Stimulated activated naive B cell treated with anti-CD40 and anti-IgM and Interleukin-4, amounts not matched to agents 10 μg/mL and 1 μg/mL and 100 μg/mL, for 72 hours (primary cell): ENCODE results near the gene NCK2.
"Not testable (repeated sequence)": the region's sequence is repeated elsewhere in the genome, so short reads cannot be mapped to it uniquely, and the experiment has no call there.

Source experiments
- ATAC-seq, 2 donors: fragments of 150-1000 bp; cut with Tn5 transposase; replicated peaks; 2 replicates each; pipeline ENCODE4 v1.10.0; 2021; ENCODE audit warnings: moderate library complexity in 1 of 2
- DNase-seq: peaks from one replicate; pipeline ENCODE4 v3.0.0; 2021
- H3K27ac Mint-ChIP-seq: one replicate; pipeline ENCODE4 v1.8.0; 2022; ENCODE audit warnings: mild to moderate bottlenecking, mixed read lengths
- H3K27me3 Mint-ChIP-seq, 2 donors: one replicate each; pipeline ENCODE4 v1.8.0; 2022; ENCODE audit warnings: mixed read lengths in 2 of 2
- H3K36me3 Mint-ChIP-seq, 2 donors: one replicate each; pipeline ENCODE4 v1.8.0; 2022; ENCODE audit warnings: mixed read lengths in 2 of 2, mild to moderate bottlenecking in 1 of 2
- H3K4me1 Mint-ChIP-seq, 2 donors: one replicate each; pipeline ENCODE4 v1.8.0; 2022; ENCODE audit warnings: mixed read lengths in 2 of 2, mild to moderate bottlenecking in 1 of 2
- H3K4me3 Mint-ChIP-seq, 2 donors: one replicate each; pipeline ENCODE4 v1.8.0; 2022; ENCODE audit warnings: mild to moderate bottlenecking in 2 of 2, mixed read lengths in 2 of 2, moderate library complexity in 1 of 2
- H3K9me3 Mint-ChIP-seq, 2 donors: one replicate each; pipeline ENCODE4 v1.8.0; 2022; ENCODE audit warnings: mixed read lengths in 2 of 2, mild to moderate bottlenecking in 1 of 2

Gene NCK2

GRCh38 chr2:105769504-105769903, 24.8 kb downstream of the NCK2 start:
- Mint-ChIP-seq H3K36me3 (peaks cover 63 to 79% of the 10 kb centered on the region in 2 donors), H3K4me3 (peak overlapping the region; percentile 25 to 47), H3K9me3 (peaks cover 0 to 2% of the 10 kb centered on the region in 2 donors), H3K27me3 (no peaks in the 10 kb centered on the region), H3K27ac (peak overlapping the region; percentile 75), H3K4me1 (peaks cover 70 to 99% of the 10 kb centered on the region in 2 donors)
- DNase-seq (no peak), ATAC-seq (peak; percentile 77 to 79)

GRCh38 chr2:105770149-105770548, 25.4 kb downstream of the NCK2 start:
- Mint-ChIP-seq H3K9me3 (peaks cover 0 to 2% of the 10 kb centered on the region in 2 donors), H3K36me3 (peaks cover 61 to 74% of the 10 kb centered on the region in 2 donors), H3K4me1 (peaks cover 69 to 99% of the 10 kb centered on the region in 2 donors), H3K27me3 (no peaks in the 10 kb centered on the region), H3K4me3 (peak overlapping the region in 1 of 2 donors; percentile 28), H3K27ac (peak overlapping the region; percentile 86)
- DNase-seq (no peak), ATAC-seq (no peak)

- not testable (repeated sequence) for DNase-seq, H3K27me3 Mint-ChIP-seq, H3K4me3 Mint-ChIP-seq, H3K9me3 Mint-ChIP-seq, ATAC-seq
- Mint-ChIP-seq H3K4me1 (peaks cover 67 to 99% of the 10 kb centered on the region in 2 donors), H3K27ac (peak overlapping the region; percentile 97), H3K36me3 (peaks cover 53 to 67% of the 10 kb centered on the region in 2 donors)
These were observed 26.6 kb downstream of the NCK2 start for GRCh38 chr2:105771291-105771690.

GRCh38 chr2:105771836-105772235, 27.1 kb downstream of the NCK2 start:
- Mint-ChIP-seq H3K4me3 (no peak overlapping the region), H3K4me1 (peaks cover 69 to 99% of the 10 kb centered on the region in 2 donors), H3K27ac (peak overlapping the region; percentile 97), H3K36me3 (peaks cover 47 to 61% of the 10 kb centered on the region in 2 donors), H3K27me3 (no peaks in the 10 kb centered on the region), H3K9me3 (peaks cover 0 to 2% of the 10 kb centered on the region in 2 donors)
- DNase-seq = no peak
- ATAC-seq = no peak

GRCh38 chr2:105772362-105772761, 27.6 kb downstream of the NCK2 start:
- H3K4me1 Mint-ChIP-seq = peaks cover 69 to 99% of the 10 kb centered on the region in 2 donors
- no peaks in the 10 kb centered on the region for H3K27me3 Mint-ChIP-seq
- peak overlapping the region; percentile 12 to 54 for H3K4me3 Mint-ChIP-seq
- no peak for ATAC-seq
- no peak for DNase-seq
- peaks cover 42 to 58% of the 10 kb centered on the region in 2 donors for H3K36me3 Mint-ChIP-seq
- peaks cover 0 to 2% of the 10 kb centered on the region in 2 donors for H3K9me3 Mint-ChIP-seq
- peak overlapping the region; percentile 97 for H3K27ac Mint-ChIP-seq

GRCh38 chr2:105773568-105773967, 28.9 kb downstream of the NCK2 start:
- H3K36me3 Mint-ChIP-seq = peaks cover 31 to 51% of the 10 kb centered on the region in 2 donors
- no peaks in the 10 kb centered on the region for H3K27me3 Mint-ChIP-seq
- peaks cover 70 to 99% of the 10 kb centered on the region in 2 donors for H3K4me1 Mint-ChIP-seq
- H3K4me3 Mint-ChIP-seq = peak overlapping the region; percentile 48 to 57
- DNase-seq (no peak), ATAC-seq (no peak)
- peak overlapping the region; percentile 97 for H3K27ac Mint-ChIP-seq
- H3K9me3 Mint-ChIP-seq = peaks cover 0 to 2% of the 10 kb centered on the region in 2 donors

GRCh38 chr2:105774781-105775337, 30.1 kb downstream of the NCK2 start:
- H3K27ac Mint-ChIP-seq = peak overlapping the region; percentile 97
- H3K36me3 Mint-ChIP-seq = peaks cover 31 to 51% of the 10 kb centered on the region in 2 donors
- DNase-seq = no peak

GRCh38 chr2:105775809-105776559, 31.3 kb downstream of the NCK2 start:
- peak overlapping the region; percentile 73 to 82 for H3K4me3 Mint-ChIP-seq
- DNase-seq = peak; percentile 85
- H3K27me3 Mint-ChIP-seq = no peaks in the 10 kb centered on the region
- peaks cover 0 to 2% of the 10 kb centered on the region in 2 donors for H3K9me3 Mint-ChIP-seq
- peak overlapping the region; percentile 95 for H3K27ac Mint-ChIP-seq
- ATAC-seq = peak; percentile 88 to 89
- H3K4me1 Mint-ChIP-seq = peaks cover 67 to 97% of the 10 kb centered on the region in 2 donors
- H3K36me3 Mint-ChIP-seq = peaks cover 36 to 56% of the 10 kb centered on the region in 2 donors

More at GRCh38 chr2:105774781-105775337, 30.1 kb downstream of the NCK2 start:
- Mint-ChIP-seq H3K9me3 (peaks cover 0 to 2% of the 10 kb centered on the region in 2 donors), H3K4me3 (peak overlapping the region in 1 of 2 donors; percentile 53), H3K4me1 (peaks cover 64 to 97% of the 10 kb centered on the region in 2 donors), H3K27me3 (no peaks in the 10 kb centered on the region)
- no peak for ATAC-seq

GRCh38 chr2:105776560-105776928, 31.8 kb downstream of the NCK2 start:
- no peak for ATAC-seq
- Mint-ChIP-seq H3K4me3 (peak overlapping the region; percentile 73 to 82), H3K9me3 (peaks cover 0 to 2% of the 10 kb centered on the region in 2 donors), H3K36me3 (peaks cover 40 to 57% of the 10 kb centered on the region in 2 donors), H3K27ac (peak overlapping the region; percentile 95), H3K4me1 (peaks cover 73 to 97% of the 10 kb centered on the region in 2 donors), H3K27me3 (no peaks in the 10 kb centered on the region)
- DNase-seq = no peak

- ATAC-seq = peak; percentile 50 to 66
- H3K4me3 Mint-ChIP-seq = peak overlapping the region; percentile 73 to 82
- DNase-seq = peak; percentile 58
These were observed 32.3 kb downstream of the NCK2 start for GRCh38 chr2:105777031-105777482.

GRCh38 chr2:105777506-105778055, 32.9 kb downstream of the NCK2 start:
- Mint-ChIP-seq H3K36me3 (peaks cover 40 to 58% of the 10 kb centered on the region in 2 donors), H3K4me3 (peak overlapping the region; percentile 73 to 82)
- ATAC-seq = peak; percentile 1 to 3

More at GRCh38 chr2:105777031-105777482, 32.3 kb downstream of the NCK2 start:
- Mint-ChIP-seq H3K4me1 (peaks cover 74 to 97% of the 10 kb centered on the region in 2 donors), H3K36me3 (peaks cover 40 to 58% of the 10 kb centered on the region in 2 donors), H3K27ac (peak overlapping the region; percentile 95), H3K27me3 (no peaks in the 10 kb centered on the region), H3K9me3 (peaks cover 0 to 2% of the 10 kb centered on the region in 2 donors)

GRCh38 chr2:105778080-105778607, 33.4 kb downstream of the NCK2 start:
- peaks cover 36 to 53% of the 10 kb centered on the region in 2 donors for H3K36me3 Mint-ChIP-seq
- H3K4me1 Mint-ChIP-seq = peaks cover 71 to 97% of the 10 kb centered on the region in 2 donors
- no peak for ATAC-seq
- H3K27me3 Mint-ChIP-seq = no peaks in the 10 kb centered on the region
- H3K4me3 Mint-ChIP-seq = peak overlapping the region; percentile 73 to 82
- no peak for DNase-seq
- H3K27ac Mint-ChIP-seq = peak overlapping the region; percentile 95
- peaks cover 0 to 2% of the 10 kb centered on the region in 2 donors for H3K9me3 Mint-ChIP-seq

More at GRCh38 chr2:105777506-105778055, 32.9 kb downstream of the NCK2 start:
- no peak for DNase-seq
- Mint-ChIP-seq H3K27ac (peak overlapping the region; percentile 95), H3K9me3 (peaks cover 0 to 2% of the 10 kb centered on the region in 2 donors), H3K27me3 (no peaks in the 10 kb centered on the region), H3K4me1 (peaks cover 75 to 97% of the 10 kb centered on the region in 2 donors)

- Mint-ChIP-seq H3K4me1 (peaks cover 64 to 97% of the 10 kb centered on the region in 2 donors), H3K4me3 (peak overlapping the region; percentile 33 to 55), H3K27ac (peak overlapping the region; percentile 84), H3K27me3 (no peaks in the 10 kb centered on the region), H3K9me3 (no peaks in the 10 kb centered on the region), H3K36me3 (peaks cover 29 to 52% of the 10 kb centered on the region in 2 donors)
- ATAC-seq (no peak), DNase-seq (no peak)
These were observed 34.7 kb downstream of the NCK2 start for GRCh38 chr2:105779394-105779793.

- no peak for DNase-seq
- Mint-ChIP-seq H3K4me3 (peak overlapping the region in 1 of 2 donors; percentile 3), H3K9me3 (no peaks in the 10 kb centered on the region), H3K36me3 (peaks cover 26 to 47% of the 10 kb centered on the region in 2 donors), H3K4me1 (peaks cover 58 to 96% of the 10 kb centered on the region in 2 donors), H3K27ac (peak overlapping the region; percentile 75), H3K27me3 (no peaks in the 10 kb centered on the region)
- no peak for ATAC-seq
These were observed 35.9 kb downstream of the NCK2 start for GRCh38 chr2:105780606-105781005.
